GM12875 (cell line): ENCODE measurements around the gene ARHGDIA.

Experiments
- H3K4me3 ChIP-seq: one replicate; pipeline ENCODE4 v1.5.1; 2011; ENCODE audit warnings: low read depth, low read length, control low read depth
- TF ChIP-seq, protein P1 (sequence below): IDR thresholded peaks from 2 replicates; pipeline ENCODE4 v1.5.1; 2011; ENCODE audit warnings: low read depth, mild to moderate bottlenecking, control low read depth, inconsistent platforms, low read length, moderate library complexity, borderline replicate concordance; ENCODE audit not compliant: insufficient read depth

The ARHGDIA gene

DNA sequence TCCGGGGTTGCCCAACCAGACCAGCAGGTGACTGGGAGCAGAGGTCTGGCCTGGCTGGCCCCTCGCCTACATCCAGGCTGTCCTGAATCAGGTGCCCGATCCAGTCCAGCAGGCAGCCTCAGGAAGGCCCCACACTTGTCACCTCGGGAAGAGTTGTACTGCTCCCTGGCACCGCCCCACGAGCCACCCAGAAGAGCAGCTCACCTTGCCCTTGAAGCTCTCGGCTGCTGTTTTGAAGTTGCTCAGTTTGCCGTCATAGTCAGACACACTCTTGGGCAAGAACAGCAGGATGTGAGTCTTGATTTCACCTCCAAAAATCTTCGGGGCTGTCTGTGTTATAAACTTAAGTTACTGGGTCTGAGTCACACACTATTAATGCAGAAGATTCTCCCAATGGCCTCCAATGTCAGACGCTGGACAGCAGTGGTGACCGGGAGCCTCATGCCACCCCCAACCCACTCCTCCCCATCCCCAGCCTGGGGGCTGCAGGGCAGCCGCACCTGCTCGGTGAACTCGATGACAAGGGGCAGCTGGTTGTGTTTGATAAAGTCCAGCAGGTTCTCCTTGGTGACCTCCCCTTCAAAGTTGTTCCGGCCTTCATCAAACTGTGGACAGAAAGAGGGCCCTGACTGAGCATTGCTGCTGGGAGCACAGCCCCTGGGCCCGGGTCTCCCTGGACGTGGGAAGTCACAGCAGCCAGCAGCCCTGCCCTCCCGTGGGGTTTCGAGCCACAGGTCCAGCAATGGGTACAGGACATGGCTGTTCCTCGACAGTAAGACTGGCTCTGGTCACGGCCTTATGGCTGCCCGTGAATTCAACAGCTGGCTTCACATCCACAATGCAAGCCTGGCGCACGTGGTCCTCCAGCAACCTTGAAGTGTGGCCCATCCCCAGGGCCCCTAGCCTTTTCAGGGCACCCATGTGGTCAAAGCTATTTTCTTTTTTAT lies 24.1 kb downstream of the ARHGDIA start:
- TF ChIP-seq, protein P1, sequence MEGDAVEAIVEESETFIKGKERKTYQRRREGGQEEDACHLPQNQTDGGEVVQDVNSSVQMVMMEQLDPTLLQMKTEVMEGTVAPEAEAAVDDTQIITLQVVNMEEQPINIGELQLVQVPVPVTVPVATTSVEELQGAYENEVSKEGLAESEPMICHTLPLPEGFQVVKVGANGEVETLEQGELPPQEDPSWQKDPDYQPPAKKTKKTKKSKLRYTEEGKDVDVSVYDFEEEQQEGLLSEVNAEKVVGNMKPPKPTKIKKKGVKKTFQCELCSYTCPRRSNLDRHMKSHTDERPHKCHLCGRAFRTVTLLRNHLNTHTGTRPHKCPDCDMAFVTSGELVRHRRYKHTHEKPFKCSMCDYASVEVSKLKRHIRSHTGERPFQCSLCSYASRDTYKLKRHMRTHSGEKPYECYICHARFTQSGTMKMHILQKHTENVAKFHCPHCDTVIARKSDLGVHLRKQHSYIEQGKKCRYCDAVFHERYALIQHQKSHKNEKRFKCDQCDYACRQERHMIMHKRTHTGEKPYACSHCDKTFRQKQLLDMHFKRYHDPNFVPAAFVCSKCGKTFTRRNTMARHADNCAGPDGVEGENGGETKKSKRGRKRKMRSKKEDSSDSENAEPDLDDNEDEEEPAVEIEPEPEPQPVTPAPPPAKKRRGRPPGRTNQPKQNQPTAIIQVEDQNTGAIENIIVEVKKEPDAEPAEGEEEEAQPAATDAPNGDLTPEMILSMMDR: no peak
- H3K4me3 ChIP-seq: no peak overlapping the region

- TF ChIP-seq, protein P1: no peak
- no peak overlapping the region for H3K4me3 ChIP-seq
These were observed 25.0 kb downstream of the ARHGDIA start for GRCh38 chr17:81845881-81846742.

- no peak overlapping the region for H3K4me3 ChIP-seq
- TF ChIP-seq, protein P1: no peak
These were observed 25.8 kb downstream of the ARHGDIA start for GRCh38 chr17:81845361-81845760.

GRCh38 chr17:81844887-81845286 lies 26.2 kb downstream of the ARHGDIA start:
- TF ChIP-seq, protein P1: no peak
- no peak overlapping the region for H3K4me3 ChIP-seq

GRCh38 chr17:81844327-81844851 lies 26.7 kb downstream of the ARHGDIA start:
- no peak overlapping the region for H3K4me3 ChIP-seq
- TF ChIP-seq, protein P1: no peak

- no peak overlapping the region for H3K4me3 ChIP-seq
- TF ChIP-seq, protein P1: no peak
These were observed 27.3 kb downstream of the ARHGDIA start for GRCh38 chr17:81843713-81844326.
